GM10248 (cell line): ENCODE measurements around the gene SOHLH1.
"Not testable (repeated sequence)": the region's sequence is repeated elsewhere in the genome, so short reads cannot be mapped to it uniquely, and the experiment has no call there.

Source experiments
- CTCF ChIA-PET: fragments of 300-600 bp; sonication (Branson Sonifier 250); formaldehyde crosslinking; extraction: SDS; loops from one replicate; lab custom pipeline; 2021; ENCODE audit warnings: antibody characterized with exemption; lab: Yijun Ruan, JAX
- POLR2A ChIA-PET: fragments of 350-650 bp; sonication (Branson Sonifier 250); formaldehyde crosslinking; extraction: SDS; loops from one replicate; lab custom pipeline; 2020; ENCODE audit warnings: antibody characterized with exemption; lab: Yijun Ruan, JAX
- DNase-seq: peaks from one replicate; pipeline ENCODE4 v3.0.0; 2012; ENCODE audit errors: extremely low spot score
- CTCF ChIP-seq: IDR thresholded peaks from 2 replicates; pipeline ENCODE4 v1.5.1; 2012; ENCODE audit warnings: mild to moderate bottlenecking, low read depth; ENCODE audit errors: extremely low read depth, missing control alignments, control extremely low read depth

SOHLH1 gene

GRCh38 chr9:135677641-135678168 is 21.6 kb downstream of the SOHLH1 start:
- ChIA-PET CTCF (interaction anchor here (1.2 kb wide), 1 partner anchor 9 kb away, joined by 3 read pairs; no protein-coding TSS in a partner anchor), POLR2A (no interaction called here)
- TF ChIP-seq CTCF: no peak
- DNase-seq: no peak

- CTCF ChIA-PET: interaction anchor here (1.2 kb wide), 1 partner anchor 8 kb away, joined by 3 read pairs; no protein-coding TSS in a partner anchor
These were observed 22.4 kb downstream of the SOHLH1 start for GRCh38 chr9:135676891-135677290.

GRCh38 chr9:135674977-135675376 is 24.3 kb downstream of the SOHLH1 start:
- DNase-seq: no peak
- ChIA-PET CTCF (no interaction called here), POLR2A (no interaction called here)
- no peak for TF ChIP-seq CTCF

More at GRCh38 chr9:135676891-135677290, 22.4 kb downstream of the SOHLH1 start:
- DNase-seq: no peak
- TF ChIP-seq CTCF: no peak
- POLR2A ChIA-PET: no interaction called here

DNA sequence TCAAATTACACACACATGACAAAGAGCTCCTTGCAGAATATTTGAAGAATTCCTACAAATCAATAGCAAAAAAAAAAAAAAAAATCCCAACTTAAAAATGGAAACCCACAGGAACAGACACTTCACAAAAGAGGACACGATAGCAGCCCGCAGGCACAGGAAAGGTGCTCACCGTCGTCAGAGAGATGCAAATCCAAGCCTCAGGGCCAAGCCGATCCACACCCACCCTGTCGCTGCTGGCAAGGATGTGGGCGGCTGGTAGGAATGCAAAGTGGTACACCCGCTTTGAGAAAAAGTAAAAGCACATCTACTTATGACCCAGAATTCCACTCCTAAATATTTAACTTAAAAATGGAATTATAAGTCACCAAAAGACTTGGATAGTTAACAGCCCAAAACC is 25.3 kb downstream of the SOHLH1 start:
- DNase-seq: no peak
- ChIA-PET POLR2A (no interaction called here), CTCF (no interaction called here)
- TF ChIP-seq CTCF: no peak

DNA sequence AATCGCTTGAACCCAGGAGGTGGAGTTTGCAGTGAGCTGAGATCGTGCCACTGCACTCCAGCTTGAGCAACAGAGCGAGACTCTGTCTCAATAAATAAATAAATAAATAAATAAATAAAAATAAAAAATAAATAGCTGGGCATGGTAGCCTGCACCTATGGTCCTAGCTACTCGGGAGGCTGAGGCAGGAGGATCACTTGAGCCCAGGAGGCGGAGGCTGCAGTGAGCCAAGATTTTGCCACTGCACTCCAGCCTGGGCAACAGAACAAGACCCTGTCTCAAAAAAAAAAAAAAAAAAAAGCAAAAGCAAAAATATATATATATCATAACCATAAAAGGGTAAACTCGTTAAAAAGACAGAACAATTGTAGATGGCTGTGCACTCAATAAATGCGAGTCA is 26.5 kb downstream of the SOHLH1 start:
- CTCF ChIA-PET, DNase-seq, POLR2A ChIA-PET: not testable (repeated sequence)

DNA sequence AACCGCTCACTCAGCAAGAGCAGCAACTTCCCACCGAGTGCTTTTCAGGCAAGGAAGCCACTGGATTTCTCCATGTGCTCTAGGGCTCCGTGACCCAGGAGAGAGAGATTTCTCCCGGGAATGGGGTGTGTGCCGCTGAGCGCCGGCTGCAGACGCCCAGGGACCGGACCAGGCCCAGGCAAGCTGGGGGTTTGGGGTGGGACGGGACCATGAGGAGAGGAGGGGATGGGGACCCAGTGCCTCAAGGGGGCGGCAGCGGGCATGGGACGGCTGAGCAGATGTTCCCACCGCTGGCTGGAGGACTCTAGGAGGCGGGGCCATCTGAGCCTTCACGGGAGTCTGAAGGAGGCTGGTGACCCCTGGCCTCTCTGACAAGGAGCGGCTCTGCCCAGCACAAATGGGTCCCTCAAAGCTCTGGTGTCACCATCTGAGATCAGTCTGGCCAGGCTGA is 27.7 kb downstream of the SOHLH1 start:
- CTCF ChIA-PET: no interaction called here
- no peak for DNase-seq
- POLR2A ChIA-PET: no interaction called here
- no peak for TF ChIP-seq CTCF

DNA sequence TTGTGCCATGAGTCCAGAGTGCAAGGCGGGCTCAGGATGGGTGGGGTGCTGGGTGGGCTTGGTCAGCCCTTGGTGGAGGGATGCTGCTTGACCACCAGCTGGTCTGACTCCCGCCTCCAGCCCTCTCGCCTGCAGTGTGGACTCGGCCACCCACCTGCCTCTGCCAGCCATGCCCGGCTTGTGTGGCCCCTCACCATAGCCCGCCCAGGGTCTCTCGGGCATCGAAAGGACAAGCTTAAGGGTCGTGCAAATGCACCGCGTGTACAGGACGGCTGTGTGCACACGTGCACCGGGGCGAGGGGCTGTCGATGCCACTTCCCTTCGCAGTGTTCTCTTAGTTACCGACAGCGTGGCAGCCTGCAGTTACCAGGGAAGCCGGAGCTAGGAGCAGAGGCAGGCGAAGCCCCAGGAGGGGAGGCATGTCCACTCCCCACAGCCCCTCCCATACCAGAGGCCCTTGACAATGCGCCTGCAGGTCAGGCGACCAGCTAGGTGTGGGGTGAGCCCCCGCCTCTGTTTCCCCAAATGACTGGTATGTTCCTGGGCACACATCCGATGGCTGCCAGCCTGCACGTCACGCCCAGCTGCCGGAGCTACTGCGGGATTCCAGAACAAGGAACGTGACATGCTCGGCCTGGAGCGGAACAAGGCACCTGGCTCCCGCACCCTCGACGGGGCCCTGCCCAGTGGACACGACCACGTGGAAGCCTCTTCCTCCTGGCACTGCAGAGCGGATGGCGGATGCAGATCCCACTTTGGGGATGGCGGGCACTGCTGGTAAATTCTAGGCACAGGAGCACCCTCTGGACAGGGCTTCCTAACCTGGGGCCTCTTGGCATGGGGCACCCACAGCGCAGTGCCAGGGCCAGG is 28.3 kb downstream of the SOHLH1 start:
- ChIA-PET CTCF (no interaction called here), POLR2A (no interaction called here)
- no peak for DNase-seq
- no peak for TF ChIP-seq CTCF
